GM21515 (cell line): Measurements from ENCODE around the gene RBM4.
A peak's percentile ranks its signal among the peaks of the same experiment; 100 is the strongest.
"Not testable (repeated sequence)": the region's sequence is repeated elsewhere in the genome, so short reads cannot be mapped to it uniquely, and the experiment has no call there.

Experiments
- ATAC-seq: cut with Tn5 transposase; IDR thresholded peaks from one replicate; pipeline ENCODE4 v1.9.1; 2021; ENCODE audit not compliant: unreplicated experiment

RBM4 gene

DNA sequence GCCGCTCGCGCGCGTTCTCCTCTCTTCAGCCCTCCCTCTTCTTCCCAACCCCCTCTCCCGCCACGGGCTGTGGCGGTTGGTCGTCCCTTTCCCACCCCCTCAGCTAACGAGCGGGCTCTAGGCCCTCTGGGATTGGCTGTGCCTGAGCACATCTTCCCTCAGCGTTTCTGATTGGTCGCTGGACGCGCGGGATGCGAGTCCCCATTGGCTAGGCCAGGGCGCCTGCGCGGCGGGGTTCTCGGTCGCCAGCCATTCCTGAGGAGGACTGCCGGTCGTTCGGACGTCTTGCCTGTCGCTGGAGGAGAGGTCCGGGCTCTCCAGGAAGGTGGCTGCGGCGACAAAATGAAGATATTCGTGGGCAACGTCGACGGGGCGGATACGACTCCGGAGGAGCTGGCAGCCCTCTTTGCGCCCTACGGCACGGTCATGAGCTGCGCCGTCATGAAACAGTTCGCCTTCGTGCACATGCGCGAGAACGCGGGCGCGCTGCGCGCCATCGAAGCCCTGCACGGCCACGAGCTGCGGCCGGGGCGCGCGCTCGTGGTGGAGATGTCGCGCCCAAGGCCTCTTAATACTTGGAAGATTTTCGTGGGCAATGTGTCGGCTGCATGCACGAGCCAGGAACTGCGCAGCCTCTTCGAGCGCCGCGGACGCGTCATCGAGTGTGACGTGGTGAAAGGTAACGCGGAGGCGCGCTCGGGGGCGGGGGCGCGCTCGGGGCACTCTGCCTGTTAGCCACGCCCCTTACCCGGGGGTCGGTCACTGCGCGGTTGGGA lies 21.9 kb upstream of the RBM4 start, which contains the start of gene RBM14:
Gene RBM14, plus strand, starts transcription at position 252 of the 776 bp plus-strand sequence. Its CDS starts 91 bp downstream, at position 343.
- peak; percentile 86 for ATAC-seq

DNA sequence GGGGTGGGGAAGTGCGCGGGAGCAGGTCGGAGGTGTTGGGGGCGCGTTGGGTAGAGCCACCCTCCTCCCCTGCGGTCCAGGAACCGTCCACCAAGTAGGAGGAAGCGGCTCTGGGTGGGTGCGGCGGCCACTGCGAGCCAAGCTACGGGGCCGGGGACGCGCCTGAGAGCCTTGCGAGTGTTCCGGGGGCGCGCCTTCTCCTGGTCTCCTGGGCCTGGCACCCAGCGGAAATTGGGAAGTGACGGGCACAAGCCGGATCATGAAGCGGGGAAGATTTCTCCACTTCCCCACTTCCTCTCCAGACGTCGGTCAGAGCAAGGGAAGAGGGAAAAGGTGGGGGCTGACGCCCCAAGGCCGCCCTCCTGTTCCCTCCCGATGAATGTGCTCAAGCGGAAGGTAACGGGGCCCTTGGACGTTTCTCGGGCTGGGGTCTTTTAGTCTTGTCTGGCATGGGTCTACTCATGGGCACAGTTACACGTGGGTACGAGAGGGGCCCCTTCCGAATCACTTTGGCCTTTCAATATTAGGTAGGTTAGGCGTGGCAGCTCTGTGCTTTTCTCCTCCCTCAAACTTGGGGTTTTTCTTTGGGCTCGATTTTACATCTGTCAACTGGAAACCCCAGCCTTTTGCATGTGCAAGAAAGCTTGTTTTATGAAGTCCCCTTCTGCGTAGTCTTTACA lies 21.2 kb upstream of the RBM4 start:
- ATAC-seq, result no peak

DNA sequence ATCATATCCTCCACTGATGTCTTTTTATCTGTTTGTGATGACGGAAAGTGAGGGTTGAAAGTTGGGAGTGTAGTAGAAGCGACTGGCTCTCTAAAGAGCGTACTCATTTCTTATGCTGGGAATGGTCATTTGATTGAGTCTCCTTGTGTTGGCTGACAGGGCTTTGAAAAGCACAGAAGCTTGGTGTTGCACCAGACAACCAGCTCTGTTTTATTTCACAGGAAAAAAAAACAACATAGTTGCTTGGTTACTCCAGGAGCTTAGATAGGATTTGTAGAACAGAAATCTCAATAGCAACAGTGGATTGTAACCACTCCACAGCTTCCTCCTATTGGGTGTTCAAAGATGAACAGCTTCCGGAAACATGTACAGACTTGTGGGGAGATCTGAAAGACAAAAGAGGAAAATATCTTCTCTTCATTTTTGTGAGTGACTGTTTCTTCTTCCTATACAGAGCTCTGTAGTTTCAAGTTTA lies 19.4 kb upstream of the RBM4 start:
- no peak for ATAC-seq

DNA sequence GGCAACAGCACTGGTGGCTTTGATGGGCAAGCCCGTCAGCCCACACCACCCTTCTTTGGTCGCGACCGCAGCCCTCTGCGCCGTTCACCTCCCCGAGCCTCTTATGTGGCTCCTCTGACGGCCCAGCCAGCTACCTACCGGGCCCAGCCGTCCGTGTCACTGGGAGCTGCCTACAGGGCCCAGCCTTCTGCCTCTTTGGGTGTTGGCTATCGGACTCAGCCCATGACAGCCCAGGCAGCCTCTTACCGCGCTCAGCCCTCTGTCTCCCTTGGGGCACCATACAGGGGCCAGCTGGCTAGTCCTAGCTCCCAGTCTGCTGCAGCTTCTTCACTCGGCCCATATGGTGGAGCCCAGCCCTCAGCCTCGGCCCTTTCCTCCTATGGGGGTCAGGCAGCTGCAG lies 14.1 kb upstream of the RBM4 start:
- no peak for ATAC-seq

DNA sequence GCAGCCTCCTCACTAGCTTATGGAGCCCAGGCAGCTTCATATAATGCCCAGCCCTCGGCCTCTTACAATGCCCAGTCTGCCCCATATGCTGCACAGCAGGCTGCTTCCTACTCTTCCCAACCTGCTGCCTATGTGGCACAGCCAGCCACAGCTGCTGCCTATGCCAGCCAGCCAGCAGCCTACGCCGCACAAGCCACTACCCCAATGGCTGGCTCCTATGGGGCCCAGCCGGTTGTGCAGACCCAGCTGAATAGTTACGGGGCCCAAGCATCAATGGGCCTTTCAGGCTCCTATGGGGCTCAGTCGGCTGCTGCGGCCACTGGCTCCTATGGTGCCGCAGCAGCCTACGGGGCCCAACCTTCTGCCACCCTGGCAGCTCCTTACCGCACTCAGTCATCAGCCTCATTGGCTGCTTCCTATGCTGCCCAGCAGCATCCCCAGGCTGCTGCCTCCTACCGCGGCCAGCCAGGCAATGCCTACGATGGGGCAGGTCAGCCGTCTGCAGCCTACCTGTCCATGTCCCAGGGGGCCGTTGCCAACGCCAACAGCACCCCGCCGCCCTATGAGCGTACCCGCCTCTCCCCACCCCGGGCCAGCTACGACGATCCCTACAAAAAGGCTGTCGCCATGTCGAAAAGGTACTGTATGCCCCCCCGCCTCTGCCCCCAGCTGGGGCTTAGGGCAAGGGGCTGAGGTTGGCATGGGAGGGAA lies 13.3 kb upstream of the RBM4 start:
- no peak for ATAC-seq

DNA sequence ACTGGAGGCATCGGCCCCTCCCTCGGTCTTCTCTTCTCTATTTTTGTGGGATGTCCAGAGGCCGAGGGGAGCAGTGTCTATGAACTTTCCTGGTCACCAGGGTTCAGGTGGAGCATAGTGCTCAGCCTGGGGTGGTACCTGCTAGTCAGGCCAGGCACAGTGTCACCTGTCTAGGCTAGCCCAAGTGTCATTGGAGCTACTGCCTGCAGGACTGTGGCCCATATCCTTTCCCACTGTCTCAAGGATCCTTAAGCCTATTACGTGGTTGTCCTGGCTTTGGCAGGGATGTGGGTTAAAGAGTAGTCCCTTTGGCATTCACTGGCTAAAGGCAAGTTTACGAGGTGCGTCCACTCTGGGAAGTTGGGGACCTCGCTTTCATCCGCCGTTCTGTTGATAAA lies 12.8 kb upstream of the RBM4 start:
- no peak for ATAC-seq

DNA sequence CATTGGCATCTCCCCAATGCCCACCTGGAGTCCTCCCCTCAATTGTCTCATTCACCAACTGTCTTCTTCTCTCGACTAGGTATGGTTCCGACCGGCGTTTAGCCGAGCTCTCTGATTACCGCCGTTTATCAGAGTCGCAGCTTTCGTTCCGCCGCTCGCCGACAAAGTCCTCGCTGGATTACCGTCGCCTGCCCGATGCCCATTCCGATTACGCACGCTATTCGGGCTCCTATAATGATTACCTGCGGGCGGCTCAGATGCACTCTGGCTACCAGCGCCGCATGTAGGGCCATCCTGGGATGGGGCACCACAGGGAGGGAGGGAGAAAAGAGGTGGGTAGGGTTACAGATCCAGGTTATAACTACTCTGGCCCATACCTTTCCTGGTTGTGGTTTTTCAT lies 12.1 kb upstream of the RBM4 start:
- ATAC-seq, result no peak

DNA sequence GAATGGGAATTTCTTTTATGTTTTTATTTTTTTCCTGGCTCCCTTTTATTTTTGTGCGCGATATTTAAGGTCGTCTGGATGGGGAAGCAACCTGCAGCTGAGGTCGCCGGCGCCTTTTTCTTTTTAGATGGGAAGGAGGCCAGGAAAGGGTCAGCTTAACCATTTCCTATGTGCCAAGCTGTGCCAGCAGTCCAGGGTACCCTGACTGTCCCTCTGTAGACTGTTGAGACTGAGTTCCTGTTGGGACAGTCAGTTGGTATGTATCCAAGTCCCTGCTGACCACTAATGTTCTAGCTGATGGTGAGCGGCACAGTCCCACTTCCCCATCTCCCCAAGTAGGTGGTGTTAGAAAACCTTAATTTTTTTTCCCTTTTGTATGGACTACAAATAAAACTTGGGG lies 11.6 kb upstream of the RBM4 start:
- no peak for ATAC-seq

DNA sequence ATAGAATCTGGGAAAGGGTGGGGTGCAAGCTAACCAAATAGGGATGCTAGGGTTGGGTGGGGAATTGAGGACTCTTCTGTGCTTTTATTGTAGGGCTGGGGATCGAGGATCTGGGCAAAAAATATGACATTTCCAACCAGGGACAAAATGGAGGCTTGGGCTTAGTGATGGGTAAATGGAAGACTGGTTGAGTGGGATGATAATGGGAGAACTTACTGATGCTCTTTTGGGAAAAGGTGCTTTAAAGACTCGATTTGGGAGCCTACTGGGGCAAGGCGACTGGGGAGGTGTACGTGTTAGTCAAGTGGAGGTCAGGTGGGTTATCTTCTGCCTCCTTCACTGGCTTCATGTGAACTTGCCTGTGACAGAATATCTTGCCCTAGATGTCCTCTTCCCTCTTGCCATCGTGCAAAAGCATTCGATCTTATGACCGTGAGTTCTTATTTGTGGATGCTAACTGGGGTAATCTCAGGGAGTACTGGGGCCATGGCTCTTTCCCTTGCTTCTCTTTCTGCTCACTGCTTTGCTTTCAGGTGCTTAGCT lies 10.4 kb upstream of the RBM4 start:
- ATAC-seq, result no peak

DNA sequence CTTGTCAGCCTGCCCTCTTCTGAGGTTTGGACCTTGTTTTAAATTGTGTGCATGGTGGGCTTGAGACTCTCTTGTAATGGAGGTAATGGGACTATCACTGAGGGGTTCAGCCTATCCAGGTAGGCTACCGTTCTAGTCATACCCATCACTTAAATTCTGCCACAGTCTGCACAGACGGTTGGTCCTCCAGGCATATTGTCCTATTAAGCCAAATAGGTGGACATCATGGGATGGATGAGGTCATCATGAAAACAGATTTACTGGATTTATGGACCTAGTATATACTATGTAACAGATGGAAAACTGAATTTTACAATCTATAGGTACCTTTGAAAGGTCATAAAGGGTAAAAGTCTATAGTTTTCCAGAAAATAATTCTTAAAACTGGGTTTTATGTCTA lies 9.1 kb upstream of the RBM4 start:
- ATAC-seq, result no peak

DNA sequence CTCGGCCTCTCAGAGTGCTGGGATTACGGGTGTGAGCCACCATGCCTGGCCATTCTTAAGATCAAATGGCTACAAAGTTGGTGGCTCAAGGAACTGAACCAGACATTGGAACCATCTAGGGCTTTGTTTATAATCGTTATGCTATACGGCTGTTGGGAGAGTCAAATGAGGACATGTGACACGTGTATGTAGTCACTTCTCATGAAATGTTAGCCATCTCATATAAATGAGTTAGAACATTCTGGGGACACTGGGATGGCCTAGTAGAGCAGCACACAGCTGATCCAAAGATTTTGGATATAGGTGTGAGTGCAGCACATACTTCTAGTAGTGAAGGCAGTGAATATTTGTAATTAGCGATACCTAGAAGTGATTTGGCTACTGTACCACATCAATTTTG lies 6.6 kb upstream of the RBM4 start:
- ATAC-seq, result no peak

DNA sequence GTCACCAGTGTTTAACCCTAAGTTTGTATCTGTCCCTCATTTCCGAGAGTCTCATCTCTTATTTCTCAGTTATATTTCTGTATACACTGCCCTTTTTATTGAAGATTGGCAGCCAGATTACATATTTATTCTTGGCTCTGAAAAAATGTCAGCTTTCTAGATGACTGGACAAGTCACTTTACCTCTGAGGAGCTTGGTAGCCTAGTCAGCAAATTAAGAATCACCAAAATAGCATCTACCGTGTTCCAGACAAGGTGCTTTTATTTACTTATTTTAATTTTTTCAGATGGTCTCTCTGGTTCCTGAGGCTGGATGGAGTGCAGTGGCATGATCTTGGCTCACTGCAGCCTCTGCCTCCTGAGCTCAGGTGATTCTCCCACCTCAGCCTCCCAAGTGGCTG lies 5.6 kb upstream of the RBM4 start:
- ATAC-seq, result no peak

DNA sequence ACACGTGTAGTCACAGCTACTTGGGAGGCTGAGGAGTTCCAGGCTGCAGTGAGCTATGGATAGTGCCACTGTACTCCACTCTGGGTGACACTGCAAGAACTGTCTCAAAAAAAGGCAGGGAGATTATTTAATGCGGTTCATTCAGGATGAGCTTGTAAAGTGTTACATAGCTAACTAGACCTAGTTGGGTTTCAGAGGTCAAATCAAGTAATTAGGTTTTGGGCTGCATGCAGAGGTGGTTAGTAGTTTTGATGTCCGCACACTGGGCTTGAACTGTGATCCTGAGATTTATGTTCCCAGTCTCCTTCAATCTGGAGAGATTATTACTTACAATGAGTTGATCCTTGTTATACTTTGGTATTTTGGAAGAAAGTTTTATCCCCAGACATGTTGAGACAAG lies 2.1 kb upstream of the RBM4 start:
- no peak for ATAC-seq

DNA sequence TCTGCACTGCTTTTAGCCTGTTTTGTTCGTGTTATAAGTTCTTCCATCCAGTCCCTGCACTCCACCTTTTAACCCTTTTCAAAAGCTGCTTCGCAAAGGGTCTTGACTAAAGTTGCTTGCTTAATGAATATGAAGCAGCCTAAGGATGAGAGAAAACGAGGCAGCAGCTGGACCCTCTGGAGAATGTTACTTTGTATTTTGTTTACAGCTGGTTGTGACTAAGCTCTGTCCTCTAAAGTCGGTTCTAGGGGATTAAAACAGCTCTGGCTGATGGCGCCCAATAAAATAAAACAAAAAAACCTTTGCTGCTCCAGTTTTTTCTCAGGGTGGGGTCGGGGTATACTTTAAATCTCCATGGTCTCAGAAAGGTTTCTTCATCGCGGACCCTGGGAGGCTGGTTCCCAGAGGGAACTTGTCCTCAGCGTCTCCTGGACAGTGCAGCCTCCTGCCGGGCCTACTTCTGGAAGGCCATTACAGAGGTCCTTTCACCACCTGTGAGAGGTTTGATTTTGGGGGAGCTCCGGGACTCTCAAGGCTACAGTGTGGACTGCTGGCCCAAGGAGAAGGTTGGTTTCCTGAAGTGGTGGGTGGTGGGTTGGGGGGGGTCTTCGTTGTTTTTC lies 836 bp upstream of the RBM4 start:
- no peak for ATAC-seq

DNA sequence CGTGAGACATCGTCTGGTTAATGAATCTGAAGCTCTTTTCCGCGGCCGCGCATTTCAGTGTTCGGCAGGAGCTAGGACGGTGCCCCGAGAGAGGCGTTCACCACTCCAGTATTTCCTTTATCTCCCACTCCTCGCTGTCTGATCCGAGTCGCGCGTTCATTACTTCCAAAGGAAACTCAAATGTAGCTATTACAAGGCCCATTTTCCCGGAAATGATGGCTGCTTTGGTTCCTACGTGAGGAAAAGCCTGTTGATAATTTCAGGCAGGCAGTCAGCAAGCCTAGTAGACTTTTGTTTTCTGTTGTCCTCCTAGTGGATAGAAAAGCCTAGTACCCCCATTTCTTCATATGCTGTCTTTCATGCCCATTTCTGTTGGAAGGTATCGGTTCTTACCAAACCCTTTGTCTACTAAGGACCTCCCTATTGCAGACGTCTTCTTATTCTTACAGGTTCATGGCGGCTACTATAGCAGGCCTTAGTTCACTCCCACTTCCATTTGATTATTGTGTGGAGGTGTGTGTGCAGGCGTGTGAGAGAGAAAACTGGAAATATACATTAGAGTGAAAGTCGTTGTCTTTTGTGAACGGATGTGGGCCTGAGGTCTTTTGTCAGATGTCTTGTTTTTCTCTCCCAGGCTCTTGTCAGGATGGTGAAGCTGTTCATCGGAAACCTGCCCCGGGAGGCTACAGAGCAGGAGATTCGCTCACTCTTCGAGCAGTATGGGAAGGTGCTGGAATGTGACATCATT lies 737 bp downstream of the RBM4 start:
- ATAC-seq, result no peak

DNA sequence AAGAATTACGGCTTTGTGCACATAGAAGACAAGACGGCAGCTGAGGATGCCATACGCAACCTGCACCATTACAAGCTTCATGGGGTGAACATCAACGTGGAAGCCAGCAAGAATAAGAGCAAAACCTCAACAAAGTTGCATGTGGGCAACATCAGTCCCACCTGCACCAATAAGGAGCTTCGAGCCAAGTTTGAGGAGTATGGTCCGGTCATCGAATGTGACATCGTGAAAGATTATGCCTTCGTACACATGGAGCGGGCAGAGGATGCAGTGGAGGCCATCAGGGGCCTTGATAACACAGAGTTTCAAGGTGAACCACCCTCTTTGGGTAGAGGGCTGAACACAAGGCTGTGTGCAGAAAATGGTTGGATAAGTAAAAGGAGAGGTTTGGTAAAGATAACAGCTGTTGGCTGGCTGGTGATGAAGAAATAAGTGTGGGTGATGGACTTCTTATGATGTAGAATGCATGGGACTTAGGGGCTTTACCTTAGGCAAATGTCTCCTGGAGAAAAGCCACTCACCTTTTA lies 1.4 kb downstream of the RBM4 start:
- not testable (repeated sequence) for ATAC-seq

DNA sequence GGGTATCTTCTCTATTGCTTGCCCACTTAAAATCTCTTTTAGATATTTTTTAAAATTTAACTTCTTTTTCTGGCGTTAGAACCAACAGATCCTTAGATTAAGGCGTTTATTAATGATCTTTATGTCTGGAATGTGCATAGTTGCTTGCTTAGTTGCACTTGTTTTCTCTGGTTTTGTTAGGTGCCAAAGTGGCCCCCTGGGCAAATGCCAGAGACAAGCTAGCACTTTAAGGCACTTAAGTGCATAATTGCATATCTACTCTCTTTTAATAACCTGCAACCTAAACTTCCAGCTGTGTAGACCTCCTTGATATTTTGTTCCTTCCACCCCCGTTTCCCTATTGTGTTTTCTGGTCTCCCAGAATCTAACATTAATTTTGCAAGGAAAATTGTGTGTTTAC lies 3.3 kb downstream of the RBM4 start:
- no peak for ATAC-seq

DNA sequence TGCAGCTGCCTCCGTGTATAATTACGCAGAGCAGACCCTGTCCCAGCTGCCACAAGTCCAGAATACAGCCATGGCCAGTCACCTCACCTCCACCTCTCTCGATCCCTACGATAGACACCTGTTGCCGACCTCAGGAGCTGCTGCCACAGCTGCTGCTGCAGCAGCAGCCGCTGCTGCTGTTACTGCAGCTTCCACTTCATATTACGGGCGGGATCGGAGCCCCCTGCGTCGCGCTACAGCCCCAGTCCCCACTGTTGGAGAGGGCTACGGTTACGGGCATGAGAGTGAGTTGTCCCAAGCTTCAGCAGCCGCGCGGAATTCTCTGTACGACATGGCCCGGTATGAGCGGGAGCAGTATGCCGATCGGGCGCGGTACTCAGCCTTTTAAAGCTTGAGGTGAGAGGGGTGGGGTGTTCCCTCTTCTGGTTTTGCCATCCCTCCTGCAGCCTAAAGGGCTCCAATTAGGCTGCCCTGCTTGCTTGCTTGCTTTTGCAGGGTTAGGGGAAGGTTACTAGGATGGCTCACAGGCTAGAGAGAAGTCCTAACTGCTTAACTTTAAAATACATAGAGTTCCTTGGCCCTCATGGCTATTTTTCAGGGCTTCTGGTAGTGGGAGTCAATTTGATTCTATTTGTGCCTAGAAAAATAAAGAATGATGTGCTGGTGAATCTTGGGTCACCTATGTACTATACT lies 5.4 kb downstream of the RBM4 start:
- no peak for ATAC-seq

DNA sequence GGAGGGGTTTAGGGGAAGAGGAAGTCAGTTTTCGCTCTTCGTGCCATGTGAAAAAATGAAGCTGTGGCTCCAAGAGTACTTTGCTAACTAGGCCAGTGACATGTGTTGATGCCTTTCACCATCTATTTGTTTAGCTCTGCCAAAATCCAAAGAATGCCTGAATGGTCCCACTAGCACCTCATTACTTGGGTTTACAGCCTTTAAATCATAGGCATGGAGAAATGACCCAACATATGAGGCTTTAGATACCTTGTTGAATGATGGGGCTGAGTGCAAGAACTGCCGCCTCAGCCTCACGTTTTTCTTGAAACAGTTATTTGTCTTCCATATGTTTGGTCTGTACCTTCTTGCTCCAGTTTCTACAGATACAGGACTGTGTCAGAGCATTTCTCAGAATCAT lies 8.3 kb downstream of the RBM4 start:
- ATAC-seq, result no peak

DNA sequence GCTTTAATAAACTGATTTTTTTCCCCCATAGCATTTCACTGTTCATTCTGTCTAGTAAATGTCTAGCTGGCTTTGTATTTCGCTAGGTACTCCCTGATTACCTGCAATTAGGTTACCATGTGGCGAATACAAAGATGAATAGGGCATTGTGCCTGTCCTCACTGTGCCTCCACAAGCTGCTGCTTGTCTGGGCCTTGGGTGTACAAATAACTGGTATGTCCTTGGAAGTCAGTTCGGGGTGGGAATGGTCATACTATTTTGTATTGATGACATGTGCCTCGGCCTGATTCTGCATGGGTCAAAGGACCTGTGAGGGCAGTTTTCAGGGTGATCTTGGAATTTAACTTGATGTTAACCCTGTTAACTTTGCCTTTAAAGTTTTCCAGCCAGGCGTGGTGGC lies 11.4 kb downstream of the RBM4 start:
- no peak for ATAC-seq
